ENCODE results near the gene ERGIC3. TPM values are rescaled to one million over a fixed set of nuclear protein-coding genes. Genes with fewer than 3 reads are reported as not detected.

The ERGIC3 gene
- total RNA-seq, 1 donor from 2014 or later, result 460 TPM

- TF ChIP-seq, protein P1, sequence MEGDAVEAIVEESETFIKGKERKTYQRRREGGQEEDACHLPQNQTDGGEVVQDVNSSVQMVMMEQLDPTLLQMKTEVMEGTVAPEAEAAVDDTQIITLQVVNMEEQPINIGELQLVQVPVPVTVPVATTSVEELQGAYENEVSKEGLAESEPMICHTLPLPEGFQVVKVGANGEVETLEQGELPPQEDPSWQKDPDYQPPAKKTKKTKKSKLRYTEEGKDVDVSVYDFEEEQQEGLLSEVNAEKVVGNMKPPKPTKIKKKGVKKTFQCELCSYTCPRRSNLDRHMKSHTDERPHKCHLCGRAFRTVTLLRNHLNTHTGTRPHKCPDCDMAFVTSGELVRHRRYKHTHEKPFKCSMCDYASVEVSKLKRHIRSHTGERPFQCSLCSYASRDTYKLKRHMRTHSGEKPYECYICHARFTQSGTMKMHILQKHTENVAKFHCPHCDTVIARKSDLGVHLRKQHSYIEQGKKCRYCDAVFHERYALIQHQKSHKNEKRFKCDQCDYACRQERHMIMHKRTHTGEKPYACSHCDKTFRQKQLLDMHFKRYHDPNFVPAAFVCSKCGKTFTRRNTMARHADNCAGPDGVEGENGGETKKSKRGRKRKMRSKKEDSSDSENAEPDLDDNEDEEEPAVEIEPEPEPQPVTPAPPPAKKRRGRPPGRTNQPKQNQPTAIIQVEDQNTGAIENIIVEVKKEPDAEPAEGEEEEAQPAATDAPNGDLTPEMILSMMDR (IDR thresholded peaks at IDR 0.05; ENCODE audit: insufficient read depth, low read length, severe bottlenecking), result no peak
- FAIRE-seq (peak; percentile 55), DNase-seq (ENCODE audit: low read depth) (no peak)
- H3K4me3 ChIP-seq (ENCODE audit: low read depth, low read length), result no peak overlapping the region
- H3K36me3 ChIP-seq (ENCODE audit: control insufficient read depth, insufficient read depth, low read length), result peaks cover 29% of the 10 kb centered on the region
- H3K27me3 ChIP-seq (ENCODE audit: control insufficient read depth, insufficient read depth, low read length), result no peaks in the 10 kb centered on the region
Measured at GRCh38 chr20:35499271-35499670, 42.6 kb upstream of the ERGIC3 start.

GRCh38 chr20:35502352-35502751 lies 39.5 kb upstream of the ERGIC3 start:
- TF ChIP-seq, protein P1 (IDR thresholded peaks at IDR 0.05; ENCODE audit: insufficient read depth, low read length, severe bottlenecking), result no peak
- no peaks in the 10 kb centered on the region for H3K27me3 ChIP-seq (ENCODE audit: control insufficient read depth, insufficient read depth, low read length)
- peaks cover 25% of the 10 kb centered on the region for H3K36me3 ChIP-seq (ENCODE audit: control insufficient read depth, insufficient read depth, low read length)
- FAIRE-seq (no peak), DNase-seq (ENCODE audit: low read depth) (no peak)
- H3K4me3 ChIP-seq (ENCODE audit: low read depth, low read length), result no peak overlapping the region

DNA sequence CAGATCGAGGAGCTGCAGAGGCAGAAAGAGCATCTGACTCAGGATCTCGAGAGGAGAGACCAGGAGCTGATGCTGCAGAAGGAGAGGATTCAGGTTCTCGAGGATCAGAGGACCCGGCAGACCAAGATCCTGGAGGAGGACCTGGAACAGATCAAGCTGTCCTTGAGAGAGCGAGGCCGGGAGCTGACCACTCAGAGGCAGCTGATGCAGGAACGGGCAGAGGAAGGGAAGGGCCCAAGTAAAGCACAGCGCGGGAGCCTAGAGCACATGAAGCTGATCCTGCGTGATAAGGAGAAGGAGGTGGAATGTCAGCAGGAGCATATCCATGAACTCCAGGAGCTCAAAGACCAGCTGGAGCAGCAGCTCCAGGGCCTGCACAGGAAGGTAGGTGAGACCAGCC lies 38.6 kb upstream of the ERGIC3 start:
- FAIRE-seq, result no peak
- Histone ChIP-seq H3K36me3 (ENCODE audit: control insufficient read depth, insufficient read depth, low read length) (peaks cover 23% of the 10 kb centered on the region), H3K27me3 (ENCODE audit: control insufficient read depth, insufficient read depth, low read length) (no peaks in the 10 kb centered on the region), H3K4me3 (ENCODE audit: low read depth, low read length) (no peak overlapping the region)
- DNase-seq (ENCODE audit: low read depth), result no peak
- TF ChIP-seq, protein P1 (IDR thresholded peaks at IDR 0.05; ENCODE audit: insufficient read depth, low read length, severe bottlenecking), result no peak

DNA sequence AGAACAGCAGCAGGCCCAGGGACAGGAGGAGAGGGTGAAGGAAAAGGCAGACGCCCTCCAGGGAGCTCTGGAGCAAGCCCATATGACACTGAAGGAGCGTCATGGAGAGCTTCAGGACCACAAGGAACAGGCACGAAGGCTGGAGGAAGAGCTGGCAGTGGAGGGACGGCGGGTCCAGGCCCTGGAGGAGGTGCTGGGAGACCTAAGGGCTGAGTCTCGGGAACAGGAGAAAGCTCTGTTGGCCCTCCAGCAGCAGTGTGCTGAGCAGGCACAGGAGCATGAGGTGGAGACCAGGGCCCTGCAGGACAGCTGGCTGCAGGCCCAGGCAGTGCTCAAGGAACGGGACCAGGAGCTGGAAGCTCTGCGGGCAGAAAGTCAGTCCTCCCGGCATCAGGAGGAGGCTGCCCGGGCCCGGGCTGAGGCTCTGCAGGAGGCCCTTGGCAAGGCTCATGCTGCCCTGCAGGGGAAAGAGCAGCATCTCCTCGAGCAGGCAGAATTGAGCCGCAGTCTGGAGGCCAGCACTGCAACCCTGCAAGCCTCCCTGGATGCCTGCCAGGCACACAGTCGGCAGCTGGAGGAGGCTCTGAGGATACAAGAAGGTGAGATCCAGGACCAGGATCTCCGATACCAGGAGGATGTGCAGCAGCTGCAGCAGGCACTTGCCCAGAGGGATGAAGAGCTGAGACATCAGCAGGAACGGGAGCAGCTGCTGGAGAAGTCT lies 37.9 kb upstream of the ERGIC3 start:
- no peaks in the 10 kb centered on the region for H3K27me3 ChIP-seq (ENCODE audit: control insufficient read depth, insufficient read depth, low read length)
- TF ChIP-seq, protein P1 (IDR thresholded peaks at IDR 0.05; ENCODE audit: insufficient read depth, low read length, severe bottlenecking), result no peak
- no peak overlapping the region for H3K4me3 ChIP-seq (ENCODE audit: low read depth, low read length)
- DNase-seq (ENCODE audit: low read depth) (no peak), FAIRE-seq (no peak)
- peaks cover 24% of the 10 kb centered on the region for H3K36me3 ChIP-seq (ENCODE audit: control insufficient read depth, insufficient read depth, low read length)

GRCh38 chr20:35504751-35505150 lies 37.1 kb upstream of the ERGIC3 start:
- H3K27me3 ChIP-seq (ENCODE audit: control insufficient read depth, insufficient read depth, low read length), result no peaks in the 10 kb centered on the region
- H3K36me3 ChIP-seq (ENCODE audit: control insufficient read depth, insufficient read depth, low read length), result peaks cover 28% of the 10 kb centered on the region
- TF ChIP-seq, protein P1 (IDR thresholded peaks at IDR 0.05; ENCODE audit: insufficient read depth, low read length, severe bottlenecking), result no peak
- no peak overlapping the region for H3K4me3 ChIP-seq (ENCODE audit: low read depth, low read length)
- FAIRE-seq, result no peak
- no peak for DNase-seq (ENCODE audit: low read depth)

- H3K4me3 ChIP-seq (ENCODE audit: low read depth, low read length), result no peak overlapping the region
- FAIRE-seq (peak; percentile 66), DNase-seq (ENCODE audit: low read depth) (no peak)
- H3K27me3 ChIP-seq (ENCODE audit: control insufficient read depth, insufficient read depth, low read length), result no peaks in the 10 kb centered on the region
- TF ChIP-seq, protein P1 (IDR thresholded peaks at IDR 0.05; ENCODE audit: insufficient read depth, low read length, severe bottlenecking), result no peak
- peaks cover 23% of the 10 kb centered on the region for H3K36me3 ChIP-seq (ENCODE audit: control insufficient read depth, insufficient read depth, low read length)
Measured at GRCh38 chr20:35506179-35506578, 35.7 kb upstream of the ERGIC3 start.
